PC-3 (cell line): ENCODE measurements around the gene P2RY8. TPM values are rescaled to one million over a fixed set of nuclear protein-coding genes. Genes with fewer than 3 reads are reported as not detected.

Experiments used
- ATAC-seq: fragments of 200-7000 bp; cut with Tn5 transposase; 2 replicates; pipeline ENCODE4 v1.9.1; 2020; ENCODE audit warnings: mild to moderate bottlenecking, moderate library complexity
- BruUV-seq: library from RNA; stranded (reverse); fragments of 400-500 nt; replicated peaks from 2 replicates; lab custom pipeline; 2021; lab: Mats Ljungman, UMichigan
- CTCF ChIA-PET: fragments of 300-600 bp; sonication (Branson Sonifier 250); formaldehyde crosslinking; loops from one replicate; lab custom pipeline; 2022; ENCODE audit warnings: antibody characterized with exemption; lab: Charles Lee
- POLR2A ChIA-PET: fragments of 300-600 bp; sonication (Branson Sonifier 250); formaldehyde crosslinking; loops from one replicate; lab custom pipeline; 2022; ENCODE audit warnings: antibody characterized with exemption; ENCODE audit not compliant: unreplicated experiment; lab: Charles Lee
- DNase-seq: peaks from one replicate; pipeline ENCODE4 v3.0.0-alpha.2; 2015
- H2AFZ ChIP-seq: fragments of 300-600 bp; sonication (generic); 2 replicates; pipeline ENCODE4 v1.6.0; 2016; ENCODE audit warnings: antibody characterized with exemption, low read length
- H3F3A ChIP-seq: fragments of 300-600 bp; sonication (generic); one replicate; pipeline ENCODE4 v1.6.0; 2017; ENCODE audit warnings: antibody characterized with exemption, low read length, control low read depth, mild to moderate bottlenecking; ENCODE audit not compliant: unreplicated experiment
- H3K27ac ChIP-seq: fragments of 300-600 bp; sonication (generic); 2 replicates; pipeline ENCODE4 v1.5.1; 2016; ENCODE audit warnings: mild to moderate bottlenecking, low read length
- H3K27me3 ChIP-seq: fragments of 300-600 bp; sonication (generic); 2 replicates; pipeline ENCODE4 v1.6.1; 2016; ENCODE audit warnings: low read length, mixed read lengths
- H3K36me3 ChIP-seq: fragments of 300-600 bp; sonication (generic); 2 replicates; pipeline ENCODE4 v1.6.1; 2016; ENCODE audit warnings: low read depth, mixed run types, low read length, mixed read lengths
- H3K4me1 ChIP-seq: fragments of 300-600 bp; sonication (generic); 2 replicates; pipeline ENCODE4 v1.5.1; 2016; ENCODE audit warnings: low read length; ENCODE audit not compliant: insufficient read depth
- H3K4me2 ChIP-seq: fragments of 300-600 bp; sonication (generic); 2 replicates; pipeline ENCODE4 v1.6.0; 2016; ENCODE audit warnings: low read length
- H3K4me3 ChIP-seq: fragments of 300-600 bp; sonication (generic); 2 replicates; pipeline ENCODE4 v1.5.1; 2016; ENCODE audit warnings: mild to moderate bottlenecking, low read length, mixed read lengths
- H3K79me2 ChIP-seq: fragments of 300-600 bp; sonication (generic); 2 replicates; pipeline ENCODE4 v1.6.1; 2017; ENCODE audit warnings: low read length, mixed read lengths
- H3K9ac ChIP-seq: fragments of 300-600 bp; sonication (generic); 2 replicates; pipeline ENCODE4 v1.6.0; 2016; ENCODE audit warnings: mild to moderate bottlenecking, low read length
- H3K9me2 ChIP-seq: fragments of 300-600 bp; sonication (generic); replicated peaks from 2 replicates; pipeline ENCODE4 v1.6.1; 2016; ENCODE audit warnings: mixed run types, low read length, mixed read lengths
- H3K9me3 ChIP-seq: fragments of 300-600 bp; sonication (generic); 2 replicates; pipeline ENCODE4 v1.6.1; 2016; ENCODE audit warnings: low read length, mixed read lengths
- H4K20me1 ChIP-seq: fragments of 300-600 bp; sonication (generic); 2 replicates; pipeline ENCODE4 v1.6.1; 2016; ENCODE audit warnings: low read length, mixed read lengths
- CTCF ChIP-seq: fragments of 300-600 bp; sonication (generic); conservative IDR thresholded peaks from 2 replicates; pipeline ENCODE4 v1.5.1; 2017; ENCODE audit warnings: antibody characterized with exemption, low read depth, mild to moderate bottlenecking, low read length
- EZH2 ChIP-seq: fragments of 300-600 bp; sonication (generic); IDR thresholded peaks from one replicate; pipeline ENCODE4 v1.6.1; 2017; ENCODE audit warnings: antibody characterized with exemption, mild to moderate bottlenecking, low read length; ENCODE audit not compliant: unreplicated experiment
- EZH2phosphoT487 ChIP-seq: fragments of 300-600 bp; sonication (generic); IDR thresholded peaks from 2 replicates; pipeline ENCODE4 v1.6.1; 2018; ENCODE audit warnings: mild to moderate bottlenecking, antibody characterized with exemption, low read length, borderline replicate concordance
- intact Hi-C: fragments of 100-400 bp; cut with micrococcal nuclease; formaldehyde crosslinking; loops from 2 replicates; pipeline ENCODE4 v1.9.0; 2023
- total RNA-seq: library from RNA; depleted of rRNA; stranded (reverse); fragments of >200 nt; gene quantifications from 2 replicates; pipeline ENCODE4 v1.2.3, GENCODE V29; 2014

The P2RY8 gene
- total RNA-seq, 1 experiment from 2014 or later = not detected

GRCh38 chrX:1464041-1464970 lies 72.7 kb downstream of the P2RY8 start:
- intact Hi-C loops = no loop called here
- POLR2A ChIA-PET = no interaction called here
- no peak for DNase-seq
- H3K79me2 ChIP-seq = no peaks in the 10 kb centered on the region
- no peak for TF ChIP-seq EZH2phosphoT487
- no peak for TF ChIP-seq CTCF
- TF ChIP-seq EZH2 = no peak
- no peaks in the 10 kb centered on the region for H3K9me2 ChIP-seq
- no TSS peak for BruUV-seq
- no peaks in the 10 kb centered on the region for H3K36me3 ChIP-seq
- no peak overlapping the region for H3K9ac ChIP-seq
- H3K9me3 ChIP-seq = no peaks in the 10 kb centered on the region
- H3K4me3 ChIP-seq = no peak overlapping the region
- no peak overlapping the region for H3K27ac ChIP-seq
- no peak for ATAC-seq
- peaks cover 7% of the 10 kb centered on the region; the same call in 1 of the 2 replicates for H3K4me1 ChIP-seq
- H3K27me3 ChIP-seq = no peaks in the 10 kb centered on the region
- no peak overlapping the region for H2AFZ ChIP-seq
- CTCF ChIA-PET = no interaction called here
- H3K4me2 ChIP-seq = no peak overlapping the region
- no peaks in the 10 kb centered on the region for H3F3A ChIP-seq
- H4K20me1 ChIP-seq = no peaks in the 10 kb centered on the region

GRCh38 chrX:1463581-1463980 lies 73.4 kb downstream of the P2RY8 start:
- DNase-seq = no peak
- H3K9ac ChIP-seq = no peak overlapping the region
- H3F3A ChIP-seq = no peaks in the 10 kb centered on the region
- H3K27me3 ChIP-seq = no peaks in the 10 kb centered on the region
- no peaks in the 10 kb centered on the region for H4K20me1 ChIP-seq
- no peak for ATAC-seq
- intact Hi-C loops = no loop called here
- peaks cover 7% of the 10 kb centered on the region; the same call in 1 of the 2 replicates for H3K4me1 ChIP-seq
- BruUV-seq = no TSS peak
- TF ChIP-seq EZH2phosphoT487 (no peak), EZH2 (no peak), CTCF (no peak)
- no peaks in the 10 kb centered on the region for H3K9me2 ChIP-seq
- no peak overlapping the region for H3K4me3 ChIP-seq
- no peaks in the 10 kb centered on the region for H3K79me2 ChIP-seq
- no peaks in the 10 kb centered on the region for H3K9me3 ChIP-seq
- ChIA-PET POLR2A (no interaction called here), CTCF (no interaction called here)
- H3K27ac ChIP-seq = no peak overlapping the region
- no peak overlapping the region for H3K4me2 ChIP-seq
- H2AFZ ChIP-seq = no peak overlapping the region
- no peaks in the 10 kb centered on the region for H3K36me3 ChIP-seq
